HepG2 (cell line): Measurements from ENCODE around the gene TLR9. TPM values are rescaled to one million over a fixed set of nuclear protein-coding genes. Genes with fewer than 3 reads are reported as not detected.

Source experiments
- ATAC-seq: fragments of 200-7000 bp; cut with Tn5 transposase; 3 replicates; pipeline ENCODE4 v1.9.1; 2020; ENCODE audit warnings: mild to moderate bottlenecking, moderate library complexity
- BruUV-seq: library from RNA; stranded (reverse); fragments of 400-500 nt; replicated peaks from 2 replicates; lab custom pipeline; 2021; lab: Mats Ljungman, UMichigan
- CTCF ChIA-PET: fragments of 300-600 bp; formaldehyde crosslinking; extraction: SDS; loops from one replicate; lab custom pipeline; 2021; ENCODE audit warnings: low total read pairs, inconsistent platforms, low intra/inter-chr PET ratio; lab: Yijun Ruan, JAX
- POLR2A ChIA-PET: fragments of 350-600 bp; sonication (Branson Sonifier 250); formaldehyde crosslinking; loops from one replicate; lab custom pipeline; 2020; ENCODE audit warnings: antibody characterized with exemption, inconsistent platforms; lab: Yijun Ruan, JAX
- DNase-seq: peaks from one replicate; pipeline ENCODE4 v3.0.0-alpha.2; 2015; ENCODE audit warnings: low spot score
- FAIRE-seq: peaks from 3 replicates; lab custom pipeline; 2011; peaks lifted over from hg19 to GRCh38; lab: Jason Lieb, UNC
- H2AFZ ChIP-seq: one replicate; pipeline ENCODE4 v1.6.1; 2011; ENCODE audit warnings: low read length, inconsistent platforms
- H3K27ac ChIP-seq: fragments of 300-600 bp; 3 replicates; pipeline ENCODE4 v1.8.0; 2011; ENCODE audit warnings: mixed run types, mild to moderate bottlenecking, mixed read lengths, low read length, inconsistent platforms; ENCODE audit not compliant: insufficient read depth; ENCODE audit errors: extremely low read length
- H3K27me3 ChIP-seq, 2 experiments: fragments of 200-600 bp in 1 of 2; 2 replicates in 1 of 2; 3 replicates in 1 of 2; pipeline versions ENCODE4 v1.6.0 to v1.8.0; 2011; ENCODE audit warnings: low read length in 2 of 2, mild to moderate bottlenecking in 2 of 2, moderate library complexity in 2 of 2, inconsistent platforms in 1 of 2; ENCODE audit not compliant: insufficient read depth in 2 of 2, control insufficient read depth in 1 of 2
- H3K36me3 ChIP-seq, 2 experiments: fragments of 200-600 bp in 1 of 2; replicated peaks in 1 of 2; 2 replicates in 1 of 2; 3 replicates in 1 of 2; pipeline versions ENCODE4 v1.5.1 to v1.8.0; 2011; ENCODE audit warnings: low read length in 2 of 2, inconsistent platforms in 1 of 2; ENCODE audit not compliant: insufficient read depth in 2 of 2, control insufficient read depth in 1 of 2
- H3K4me1 ChIP-seq: 2 replicates; pipeline ENCODE4 v1.5.1; 2012; ENCODE audit warnings: low read length, inconsistent platforms; ENCODE audit not compliant: insufficient read depth
- H3K4me2 ChIP-seq: 2 replicates; pipeline ENCODE4 v1.6.0; 2011; ENCODE audit warnings: low read depth, low read length, inconsistent platforms
- H3K4me3 ChIP-seq, 3 experiments: fragments of 200-600 bp in 1 of 3; sonication (generic), shearing (Covaris generic) in 1 of 3; replicated peaks in 1 of 3; 2 replicates each; pipeline ENCODE4 v1.5.1; 2011 to 2016; ENCODE audit warnings: low read length in 3 of 3, inconsistent platforms in 2 of 3, low read depth in 2 of 3, mild to moderate bottlenecking in 2 of 3, control low read depth in 1 of 3, mixed read lengths in 1 of 3; ENCODE audit not compliant: insufficient read depth in 1 of 3
- H3K79me2 ChIP-seq: one replicate; pipeline ENCODE4 v1.6.1; 2011; ENCODE audit warnings: low read length, inconsistent platforms; ENCODE audit not compliant: insufficient read depth
- H3K9ac ChIP-seq: 2 replicates; pipeline ENCODE4 v1.6.0; 2011; ENCODE audit warnings: mild to moderate bottlenecking, low read depth, low read length, inconsistent platforms; ENCODE audit not compliant: insufficient read depth
- H3K9me3 ChIP-seq: 2 replicates; pipeline ENCODE4 v1.5.1; 2012; ENCODE audit warnings: mild to moderate bottlenecking, low read length
- H4K20me1 ChIP-seq: 2 replicates; pipeline ENCODE4 v1.6.0; 2011; ENCODE audit warnings: inconsistent platforms, mild to moderate bottlenecking, low read length, moderate library complexity; ENCODE audit not compliant: insufficient read depth
- ATF2 ChIP-seq: sonication (generic); formaldehyde crosslinking; IDR thresholded peaks from 2 replicates; pipeline ENCODE4 v1.4.0; 2020; ENCODE audit warnings: missing genetic modification reagents
- CREBL2 ChIP-seq: sonication (generic); formaldehyde crosslinking; IDR thresholded peaks from 2 replicates; pipeline ENCODE4 v1.8.1; 2023; ENCODE audit warnings: missing genetic modification reagents, mild to moderate bottlenecking, borderline replicate concordance
- KLF11 ChIP-seq: IDR thresholded peaks from 2 replicates; pipeline ENCODE4 v1.6.1; 2016; ENCODE audit warnings: missing compliant biosample characterization
- NCOA1 ChIP-seq: sonication (generic); formaldehyde crosslinking; IDR thresholded peaks from 2 replicates; pipeline ENCODE4 v1.9.0; 2021; ENCODE audit warnings: missing genetic modification reagents
- NCOR1 ChIP-seq: fragments of 200-600 bp; sonication (generic); IDR thresholded peaks from 2 replicates; pipeline ENCODE4 v1.7.0; 2017; ENCODE audit warnings: antibody characterized with exemption, low read length, borderline replicate concordance
- TRAFD1 ChIP-seq: sonication (generic); formaldehyde crosslinking; IDR thresholded peaks from 2 replicates; pipeline ENCODE4 v1.5.1; 2020; ENCODE audit warnings: missing genetic modification reagents, mild to moderate bottlenecking, borderline replicate concordance
- ZFP37 ChIP-seq: sonication (generic); formaldehyde crosslinking; IDR thresholded peaks from 2 replicates; pipeline ENCODE4 v1.4.0; 2020; ENCODE audit warnings: missing genetic modification reagents, borderline replicate concordance
- ZNF274 ChIP-seq: sonication (generic); formaldehyde crosslinking; IDR thresholded peaks from 2 replicates; pipeline ENCODE4 v1.5.1; 2020; ENCODE audit warnings: mild to moderate bottlenecking, missing genetic modification reagents
- ZNF331 ChIP-seq: sonication (generic); formaldehyde crosslinking; IDR thresholded peaks from 2 replicates; pipeline ENCODE4 v1.4.0; 2020; ENCODE audit warnings: missing genetic modification reagents
- ZNF740 ChIP-seq: sonication (generic); formaldehyde crosslinking; IDR thresholded peaks from 2 replicates; pipeline ENCODE4 v1.4.0; 2020; ENCODE audit warnings: missing genetic modification reagents
- ZNF850 ChIP-seq: sonication (generic); formaldehyde crosslinking; conservative IDR thresholded peaks from 2 replicates; pipeline ENCODE4 v1.9.0; 2021; ENCODE audit warnings: mild to moderate bottlenecking, missing genetic modification reagents
- ZSCAN12 ChIP-seq: sonication (generic); formaldehyde crosslinking; IDR thresholded peaks from 2 replicates; pipeline ENCODE4 v1.9.0; 2021; ENCODE audit warnings: mild to moderate bottlenecking, missing genetic modification reagents
- ZSCAN25 ChIP-seq: sonication (generic); formaldehyde crosslinking; IDR thresholded peaks from 2 replicates; pipeline ENCODE4 v1.8.0; 2022; ENCODE audit warnings: mild to moderate bottlenecking, missing genetic modification reagents
- WGBS: methylation state at CpG from one replicate; pipeline ENCODE4 v1.1.6; 2017; ENCODE audit warnings: low lambda C conversion rate; 5-methylcytosine and 5-hydroxymethylcytosine counted together
- in situ Hi-C: cut with HindIII; loops from 2 replicates; pipeline ENCODE4 v1.10.0; 2017; ENCODE audit warnings: low pct_unique_long_range_greater_than_20kb; ENCODE audit not compliant: extremely low pct_ligation_motif_present
- intact Hi-C: fragments of 100-400 bp; cut with micrococcal nuclease; formaldehyde crosslinking; loops from one replicate; pipeline ENCODE4 v1.10.0; 2022; ENCODE audit not compliant: unreplicated experiment
- polyA plus RNA-seq, 8 experiments: library from polyadenylated mRNA; depleted of rRNA in 3 of 8; stranded (reverse) in 7 of 8; unstranded in 1 of 8; fragments of >200 nt; fragmentation: Illumina TruSeq in 4 of 8; extraction: Trizol in 4 of 8; gene quantifications; 2 replicates each; pipeline versions ENCODE4 v1.2.1 to v1.2.3, GENCODE V29; 2011 to 2016; ENCODE audit warnings: low read depth in 4 of 8, missing spikeins in 1 of 8, mixed read lengths in 1 of 8; ENCODE audit not compliant: insufficient read depth in 1 of 8
- total RNA-seq, 5 experiments: library from RNA; depleted of rRNA; stranded (reverse); fragments of >200 nt; fragmentation: Illumina TruSeq; extraction: Trizol; gene quantifications; 2 replicates each; pipeline ENCODE4 v1.2.3, GENCODE V29; 2016; ENCODE audit warnings: low read depth in 1 of 5
- TF ChIP-seq, protein P1 (sequence below): sonication (generic); formaldehyde crosslinking; IDR thresholded peaks from 2 replicates; pipeline ENCODE4 v1.4.0; 2020; ENCODE audit warnings: missing genetic modification reagents

TLR9 gene
- total and polyA plus RNA-seq, 2 of the 13 experiments (the other 11 are each of a cell fraction or from before 2014, with no cell fraction given), result not detected

GRCh38 chr3:52185837-52186236 is 39.6 kb downstream of the TLR9 start:
- Histone ChIP-seq H3K4me3 (no peak overlapping the region), H3K4me2 (no peak overlapping the region), H2AFZ (no peak overlapping the region), H3K9ac (no peak overlapping the region), H3K79me2 (no peaks in the 10 kb centered on the region), H3K27ac (no peak overlapping the region), H4K20me1 (no peaks in the 10 kb centered on the region), H3K9me3 (no peaks in the 10 kb centered on the region), H3K36me3 (no peaks in the 10 kb centered on the region), H3K4me1 (peaks cover 92% of the 10 kb centered on the region), H3K27me3 (no peaks in the 10 kb centered on the region)
- TF ChIP-seq ZFP37 (CRISPR knock-in tag) (no peak), ZNF740 (no peak), NCOA1 (CRISPR knock-in tag) (no peak), ZNF274 (no peak)
- 61% methylated on average over 2 of the region's 3 CpGs for WGBS
- FAIRE-seq, result no peak
- intact Hi-C loops, result no loop called here
- BruUV-seq, result no TSS peak
- POLR2A ChIA-PET, result interaction anchor here (0.6 to 1.6 kb wide), 5 partner anchors 9 to 686 kb away, joined by 3 to 4 read pairs (median 3); partner anchors contain the start of gene DCAF1
- CTCF ChIA-PET, result no interaction called here
- no peak for ATAC-seq
- in situ Hi-C loops, result no loop called here
- DNase-seq, result no peak

DNA sequence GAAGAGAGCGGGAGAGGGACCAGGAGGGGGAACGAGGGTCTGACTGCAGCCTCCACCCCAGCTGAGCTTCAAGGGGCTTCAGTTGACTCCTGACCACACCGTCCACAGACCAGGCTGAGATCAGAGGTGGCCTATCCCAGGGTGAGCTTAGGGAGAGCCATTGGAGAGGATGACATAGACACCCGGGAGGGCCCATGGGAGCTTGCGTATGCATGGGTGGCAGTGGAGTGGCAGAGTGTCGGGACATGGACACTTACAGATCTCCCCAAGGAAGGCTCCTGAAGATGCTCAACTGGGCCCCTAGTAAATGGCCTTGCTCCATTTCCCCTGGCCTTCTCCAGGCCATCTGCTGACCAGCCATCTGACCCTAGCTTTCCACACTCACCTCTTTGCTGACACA is 40.1 kb downstream of the TLR9 start:
- Histone ChIP-seq H3K4me1 (peaks cover 90% of the 10 kb centered on the region), H3K27ac (no peak overlapping the region), H3K36me3 (no peaks in the 10 kb centered on the region), H3K79me2 (no peaks in the 10 kb centered on the region), H3K9me3 (no peaks in the 10 kb centered on the region), H2AFZ (no peak overlapping the region), H3K4me3 (no peak overlapping the region), H4K20me1 (no peaks in the 10 kb centered on the region), H3K27me3 (no peaks in the 10 kb centered on the region), H3K9ac (no peak overlapping the region), H3K4me2 (no peak overlapping the region)
- intact Hi-C loops, result no loop called here
- in situ Hi-C loops, result no loop called here
- no peak for ATAC-seq
- POLR2A ChIA-PET, result interaction anchor here (0.6 to 1.6 kb wide), 4 partner anchors 8 to 685 kb away, joined by 3 to 4 read pairs (median 3); partner anchors contain the start of gene DCAF1
- CTCF ChIA-PET, result no interaction called here
- 89% methylated on average over 2 of the region's 6 CpGs for WGBS
- BruUV-seq, result no TSS peak
- DNase-seq, result no peak
- FAIRE-seq, result no peak
- TF ChIP-seq ZSCAN12 (CRISPR knock-in tag), result no peak
- no peak for TF ChIP-seq NCOR1
- no peak for TF ChIP-seq CREBL2 (CRISPR knock-in tag)
- no peak for TF ChIP-seq ZSCAN25 (CRISPR knock-in tag)
- TF ChIP-seq, protein P1, sequence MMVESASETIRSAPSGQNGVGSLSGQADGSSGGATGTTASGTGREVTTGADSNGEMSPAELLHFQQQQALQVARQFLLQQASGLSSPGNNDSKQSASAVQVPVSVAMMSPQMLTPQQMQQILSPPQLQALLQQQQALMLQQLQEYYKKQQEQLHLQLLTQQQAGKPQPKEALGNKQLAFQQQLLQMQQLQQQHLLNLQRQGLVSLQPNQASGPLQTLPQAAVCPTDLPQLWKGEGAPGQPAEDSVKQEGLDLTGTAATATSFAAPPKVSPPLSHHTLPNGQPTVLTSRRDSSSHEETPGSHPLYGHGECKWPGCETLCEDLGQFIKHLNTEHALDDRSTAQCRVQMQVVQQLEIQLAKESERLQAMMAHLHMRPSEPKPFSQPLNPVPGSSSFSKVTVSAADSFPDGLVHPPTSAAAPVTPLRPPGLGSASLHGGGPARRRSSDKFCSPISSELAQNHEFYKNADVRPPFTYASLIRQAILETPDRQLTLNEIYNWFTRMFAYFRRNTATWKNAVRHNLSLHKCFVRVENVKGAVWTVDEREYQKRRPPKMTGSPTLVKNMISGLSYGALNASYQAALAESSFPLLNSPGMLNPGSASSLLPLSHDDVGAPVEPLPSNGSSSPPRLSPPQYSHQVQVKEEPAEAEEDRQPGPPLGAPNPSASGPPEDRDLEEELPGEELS, result no peak
- no peak for TF ChIP-seq ATF2
- TF ChIP-seq KLF11, result no peak
- TF ChIP-seq ZNF331 (CRISPR knock-in tag), result no peak
- no peak for TF ChIP-seq TRAFD1 (CRISPR knock-in tag)
- TF ChIP-seq ZNF850 (CRISPR knock-in tag), result no peak
